HepG2 (cell line): ENCODE measurements around the gene FGGY. TPM values are rescaled to one million over a fixed set of nuclear protein-coding genes. Genes with fewer than 3 reads are reported as not detected.
A peak's percentile ranks its signal among the peaks of the same experiment; 100 is the strongest.

Experiments
- ARID4A ChIP-seq: sonication (generic); formaldehyde crosslinking; IDR thresholded peaks from 2 replicates; pipeline ENCODE4 v1.5.0; 2020; ENCODE audit warnings: mild to moderate bottlenecking, missing genetic modification reagents, borderline replicate concordance
- CHD2 ChIP-seq: IDR thresholded peaks from 2 replicates; pipeline ENCODE4 v1.6.1; 2011; ENCODE audit warnings: low read depth, low read length, improper control_type of control experiment
- FLYWCH1 ChIP-seq: sonication (generic); formaldehyde crosslinking; IDR thresholded peaks from 2 replicates; pipeline ENCODE4 v1.8.1; 2023; ENCODE audit warnings: mild to moderate bottlenecking, missing genetic modification reagents
- GATAD2A ChIP-seq: IDR thresholded peaks from 2 replicates; pipeline ENCODE4 v1.6.1; 2016
- ONECUT2 ChIP-seq: sonication (generic); formaldehyde crosslinking; IDR thresholded peaks from 2 replicates; pipeline ENCODE4 v1.4.0; 2020; ENCODE audit warnings: missing genetic modification reagents
- RBM39 ChIP-seq: fragments of 200-400 bp; formaldehyde crosslinking; IDR thresholded peaks from one replicate; pipeline ENCODE4 v1.6.1; 2018; ENCODE audit warnings: antibody characterized with exemption, mild to moderate bottlenecking, low read depth, low read length; ENCODE audit not compliant: poor library complexity, severe bottlenecking
- SCMH1 ChIP-seq: sonication (generic); formaldehyde crosslinking; IDR thresholded peaks from 2 replicates; pipeline ENCODE4 v1.9.0; 2021; ENCODE audit warnings: missing genetic modification reagents, mild to moderate bottlenecking, borderline replicate concordance
- SMARCC2 ChIP-seq: fragments of 450-650 bp; IDR thresholded peaks from 2 replicates; pipeline ENCODE4 v1.6.1; 2017; ENCODE audit warnings: antibody characterized with exemption, mild to moderate bottlenecking
- SSRP1 ChIP-seq: IDR thresholded peaks from 2 replicates; pipeline ENCODE4 v1.6.1; 2016; ENCODE audit warnings: control low read depth
- TEAD2 ChIP-seq: sonication (generic); formaldehyde crosslinking; IDR thresholded peaks from 2 replicates; pipeline ENCODE4 v1.9.0; 2021; ENCODE audit warnings: missing genetic modification reagents
- TFDP1 ChIP-seq: IDR thresholded peaks from 2 replicates; pipeline ENCODE4 v1.6.1; 2016; ENCODE audit warnings: missing compliant biosample characterization, missing genetic modification reagents, borderline replicate concordance
- ZHX2 ChIP-seq, 2 experiments: sonication (generic) in 1 of 2; formaldehyde crosslinking in 1 of 2; IDR thresholded peaks; 2 replicates each; pipeline versions ENCODE4 v1.6.1 to v1.9.0; 2014 to 2022; ENCODE audit warnings: antibody characterized with exemption in 1 of 2, borderline replicate concordance in 1 of 2, inconsistent platforms in 1 of 2, low read depth in 1 of 2, missing genetic modification reagents in 1 of 2
- ZNF256 ChIP-seq: sonication (generic); formaldehyde crosslinking; conservative IDR thresholded peaks from 2 replicates; pipeline ENCODE4 v1.4.0; 2020; ENCODE audit warnings: missing genetic modification reagents
- ZNF3 ChIP-seq: IDR thresholded peaks from 2 replicates; pipeline ENCODE4 v1.7.0; 2017; ENCODE audit warnings: inconsistent platforms
- ZNF547 ChIP-seq: sonication (generic); formaldehyde crosslinking; IDR thresholded peaks from 2 replicates; pipeline ENCODE4 v1.5.1; 2020; ENCODE audit warnings: mild to moderate bottlenecking, missing genetic modification reagents
- ZNF570 ChIP-seq: sonication (generic); formaldehyde crosslinking; IDR thresholded peaks from 2 replicates; pipeline ENCODE4 v1.4.0; 2020; ENCODE audit warnings: mild to moderate bottlenecking, missing genetic modification reagents, borderline replicate concordance
- ZNF709 ChIP-seq: sonication (generic); formaldehyde crosslinking; IDR thresholded peaks from 2 replicates; pipeline ENCODE4 v1.5.0; 2020; ENCODE audit warnings: mild to moderate bottlenecking, missing genetic modification reagents
- ZNF790 ChIP-seq: sonication (generic); formaldehyde crosslinking; IDR thresholded peaks from 2 replicates; pipeline ENCODE4 v1.8.0; 2022; ENCODE audit warnings: missing genetic modification reagents, mild to moderate bottlenecking, borderline replicate concordance
- polyA plus RNA-seq, 8 experiments: library from polyadenylated mRNA; depleted of rRNA in 3 of 8; stranded (reverse) in 7 of 8; unstranded in 1 of 8; fragments of >200 nt; fragmentation: Illumina TruSeq in 4 of 8; extraction: Trizol in 4 of 8; gene quantifications; 2 replicates each; pipeline versions ENCODE4 v1.2.1 to v1.2.3, GENCODE V29; 2011 to 2016; ENCODE audit warnings: low read depth in 4 of 8, missing spikeins in 1 of 8, mixed read lengths in 1 of 8; ENCODE audit not compliant: insufficient read depth in 1 of 8
- total RNA-seq, 5 experiments: library from RNA; depleted of rRNA; stranded (reverse); fragments of >200 nt; fragmentation: Illumina TruSeq; extraction: Trizol; gene quantifications; 2 replicates each; pipeline ENCODE4 v1.2.3, GENCODE V29; 2016; ENCODE audit warnings: low read depth in 1 of 5

Gene FGGY
- total and polyA plus RNA-seq, 2 of the 13 experiments (the other 11 are each of a cell fraction or from before 2014, with no cell fraction given): 15.7 to 27.5 TPM

- TF ChIP-seq GATAD2A (no peak), RBM39 (no peak), ZHX2 (IDR thresholded peaks at IDR 0.05; ENCODE audit: low read depth) (no peak), ZHX2 (CRISPR knock-in tag; IDR thresholded peaks at IDR 0.05; ENCODE audit: borderline replicate concordance) (no peak), ZNF790 (0 out of 2 replicates have a peak, but pooled peaks have one; percentile 66), SMARCC2 (no peak), ZNF547 (CRISPR knock-in tag) (peak; percentile 71; the same call in 1 of the 2 replicates), ONECUT2 (CRISPR knock-in tag) (no peak), FLYWCH1 (no peak), ZNF3 (CRISPR knock-in tag) (no peak), TEAD2 (CRISPR knock-in tag) (no peak), ZNF709 (no peak; the same call in 1 of the 2 replicates), SSRP1 (CRISPR knock-in tag) (no peak), ZNF570 (CRISPR knock-in tag) (0 out of 2 replicates have a peak, but pooled peaks have one; percentile 28), ZNF256 (no peak), TFDP1 (CRISPR knock-in tag) (peak; percentile 85), SCMH1 (no peak), ARID4A (CRISPR knock-in tag) (peak; percentile 58; the same call in 1 of the 2 replicates), CHD2 (no peak)
These were observed at the start of gene FGGY (continued) for GRCh38 chr1:59296358-59297256.
